Stimulated activated CD8-positive, alpha-beta memory T cell treated with anti-CD3 and anti-CD28 coated beads, Interleukin-4, amount 100 ng/mL, for 1 hour (primary cell): ENCODE results near the gene SORCS1.

Source experiments
- DNase-seq, 2 donors: peaks; one replicate each; pipeline ENCODE4 v3.0.0-alpha.2; 2020; ENCODE audit warnings: low read depth in 2 of 2, low spot score in 1 of 2

The SORCS1 gene

DNA sequence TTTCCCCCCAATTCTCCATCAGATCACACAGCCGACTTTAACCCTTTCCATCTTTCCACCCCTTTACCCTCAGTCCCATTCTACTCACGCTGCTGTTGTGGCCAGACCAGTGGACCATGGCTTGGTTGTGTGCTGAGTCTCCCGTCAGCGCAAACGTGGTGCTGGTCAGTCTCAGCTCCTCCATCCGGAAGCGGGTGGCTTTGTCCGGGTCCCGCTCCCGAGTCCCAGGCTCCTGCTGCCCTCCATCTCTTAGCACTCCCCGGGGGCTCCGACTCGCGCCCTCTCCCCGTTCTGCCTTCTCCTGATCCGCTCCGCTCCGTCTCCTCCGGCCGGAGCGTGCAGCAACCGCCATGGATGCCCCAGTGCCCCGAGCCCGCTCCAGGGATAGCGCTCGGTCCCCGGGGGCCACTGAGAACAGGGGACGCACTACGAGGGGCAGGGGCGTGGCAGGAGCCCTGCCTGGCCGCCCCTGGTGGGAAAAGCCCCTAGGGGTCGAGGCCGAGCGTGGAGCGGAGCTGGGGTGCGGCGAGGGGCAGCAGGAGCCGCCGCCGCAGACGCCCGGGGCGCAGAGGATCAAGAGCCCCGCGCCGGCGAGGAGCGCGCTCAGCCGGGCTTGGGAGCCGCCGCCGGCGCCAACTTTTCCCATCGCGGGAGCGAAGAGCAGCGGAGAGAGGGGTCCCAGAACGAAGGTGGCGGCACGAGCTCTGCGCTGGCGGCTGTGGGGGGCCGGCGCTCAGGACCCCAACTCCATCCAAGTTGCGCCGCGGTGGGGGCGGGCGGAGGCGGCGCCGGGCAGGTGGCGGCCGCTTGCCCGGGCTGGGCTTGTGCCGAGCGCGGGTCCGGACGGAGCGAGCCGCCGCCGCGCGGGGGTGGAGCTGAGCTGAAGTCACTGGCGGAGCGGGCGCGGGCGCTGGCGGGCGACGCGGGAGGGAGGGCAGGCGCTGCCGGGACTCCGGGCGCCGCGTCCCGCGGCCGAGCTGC lies at the start of gene SORCS1:
Gene SORCS1 (minus strand): TSS at position 826 of the 981 bp plus-strand sequence.
- no peak for DNase-seq

DNA sequence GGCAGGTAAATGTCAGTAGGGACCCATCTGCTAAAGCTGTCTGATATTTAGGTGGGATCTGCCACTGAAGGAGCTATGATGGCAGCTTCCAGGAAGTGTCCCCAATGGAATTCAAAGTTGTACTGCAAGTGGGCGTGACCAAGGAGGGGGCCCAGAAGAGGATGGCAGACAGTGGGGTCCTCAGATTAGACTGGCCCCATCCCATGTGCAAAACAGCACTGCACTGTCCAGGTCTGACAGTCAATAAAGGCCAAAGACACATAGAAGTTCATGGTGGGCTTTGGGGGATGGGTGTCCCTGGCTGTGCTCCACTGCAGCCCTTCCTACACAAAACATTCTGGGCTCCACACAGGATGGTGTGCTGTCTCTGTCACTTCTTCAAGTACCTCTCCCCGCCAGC lies 49.8 kb upstream of the SORCS1 start:
- no peak for DNase-seq

DNA sequence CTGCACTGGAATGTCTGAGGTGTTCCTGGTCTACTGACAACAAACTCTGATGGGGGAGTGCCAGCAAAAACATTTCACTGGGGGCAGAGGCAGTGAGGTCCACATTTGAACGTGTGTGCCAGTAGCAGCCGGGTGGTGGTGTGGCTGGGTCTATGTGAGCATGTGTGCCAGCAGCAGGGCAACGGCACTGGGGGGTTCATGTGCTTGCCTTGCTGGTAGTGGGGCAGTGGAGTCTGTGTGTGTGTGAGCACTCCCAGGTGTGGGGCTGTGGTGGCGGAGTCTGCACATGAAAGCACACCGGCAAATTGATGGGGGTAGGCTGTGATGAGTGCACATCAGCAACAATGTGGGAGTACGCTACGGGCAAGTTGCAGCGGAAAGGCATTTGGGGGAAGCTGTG lies 49.4 kb upstream of the SORCS1 start:
- no peak for DNase-seq

DNA sequence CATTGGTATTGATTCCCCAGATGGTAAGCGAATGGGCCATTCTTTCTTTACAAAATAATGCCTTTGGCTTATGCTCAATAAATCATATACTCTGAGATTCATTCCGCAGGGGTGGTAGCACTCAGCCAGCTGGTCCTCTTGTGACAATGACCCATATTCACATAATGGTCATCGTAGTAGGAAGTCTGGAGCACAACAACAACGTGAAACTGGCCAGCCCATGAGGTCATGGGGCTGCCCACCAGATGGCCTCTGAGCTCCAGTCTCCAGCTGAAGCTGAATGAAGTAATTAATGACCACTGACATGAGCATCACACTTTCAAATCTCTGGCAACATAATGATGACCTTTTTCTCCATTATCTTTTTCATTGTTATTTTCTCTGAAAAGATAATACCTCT lies 42.3 kb upstream of the SORCS1 start:
- no peak for DNase-seq

DNA sequence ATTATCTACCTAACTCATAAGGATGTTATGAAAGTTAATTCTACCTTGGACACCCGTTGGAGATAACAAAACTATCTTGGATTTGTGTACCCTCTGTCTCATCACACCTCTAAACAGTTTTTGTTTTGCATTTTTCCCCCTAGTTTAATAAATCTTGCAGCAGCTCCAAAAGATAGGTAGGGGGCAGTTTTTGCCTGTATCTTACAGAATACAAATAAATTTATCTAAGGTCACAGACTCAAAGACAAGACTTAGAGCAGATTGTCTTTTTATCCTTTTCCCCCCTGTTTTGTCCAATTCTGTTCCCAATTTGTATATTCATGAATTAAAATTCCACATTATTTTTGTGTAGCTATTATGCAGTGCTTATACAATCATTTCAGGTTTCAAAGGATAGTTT lies 5.0 kb upstream of the SORCS1 start:
- no peak for DNase-seq

DNA sequence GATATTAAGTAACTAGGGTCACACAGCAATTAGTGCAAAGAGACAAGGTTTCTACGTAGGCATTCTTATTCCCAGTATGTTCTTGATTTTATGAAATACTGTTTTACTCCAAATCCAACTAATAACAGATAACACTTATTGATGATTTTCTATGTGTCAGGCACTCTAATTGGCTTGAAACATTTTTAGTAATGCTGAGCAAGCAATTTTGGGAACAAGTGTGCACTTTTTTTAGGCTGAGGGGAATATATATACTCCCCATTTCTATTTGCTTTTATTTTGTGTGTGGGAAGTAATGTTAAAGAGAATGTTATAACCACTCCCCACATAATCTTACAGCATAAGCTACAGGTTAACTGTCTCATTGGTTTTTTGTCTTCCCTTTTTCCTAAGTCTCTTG lies 4.2 kb upstream of the SORCS1 start:
- DNase-seq: no peak

DNA sequence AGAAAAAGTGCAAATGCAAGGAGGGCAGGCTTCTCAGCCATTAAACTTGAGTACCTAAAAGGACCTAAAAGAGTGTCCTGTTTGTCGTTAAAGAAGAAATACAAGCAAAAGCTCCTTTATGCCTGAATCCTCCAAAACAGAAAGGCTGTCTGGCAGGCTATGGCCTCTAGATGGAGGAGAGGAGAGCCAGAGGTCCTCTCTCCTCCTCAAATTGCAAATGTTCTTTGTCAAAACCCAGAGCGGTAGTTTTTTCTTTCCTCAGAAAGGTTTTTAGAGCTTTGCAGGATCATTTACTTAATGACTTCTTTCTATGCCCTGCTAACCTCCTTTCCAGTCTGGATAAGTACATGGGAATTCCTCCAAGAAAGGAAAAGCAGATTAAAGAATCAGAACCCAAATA lies 1.9 kb upstream of the SORCS1 start:
- DNase-seq: no peak

DNA sequence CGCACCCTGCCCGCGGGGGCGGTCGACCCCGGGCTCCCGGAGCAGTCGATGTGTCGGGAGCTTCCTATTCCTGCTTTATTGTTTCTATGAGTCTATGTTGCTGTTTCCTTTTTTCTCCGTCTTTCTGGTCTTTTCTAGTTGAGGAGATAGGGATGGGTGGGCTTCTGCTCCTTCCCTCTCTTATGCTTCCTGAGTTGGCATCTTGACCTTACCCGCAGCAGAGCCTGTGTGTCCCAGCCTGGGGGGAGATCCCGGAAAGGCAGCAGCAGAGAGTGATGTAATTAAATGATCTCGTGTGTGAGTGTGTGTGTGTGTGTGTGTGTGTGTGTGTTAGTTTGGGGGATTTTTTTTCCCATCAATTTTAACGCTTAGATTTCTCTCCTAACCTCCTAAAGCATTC lies 486 bp upstream of the SORCS1 start:
- no peak for DNase-seq

DNA sequence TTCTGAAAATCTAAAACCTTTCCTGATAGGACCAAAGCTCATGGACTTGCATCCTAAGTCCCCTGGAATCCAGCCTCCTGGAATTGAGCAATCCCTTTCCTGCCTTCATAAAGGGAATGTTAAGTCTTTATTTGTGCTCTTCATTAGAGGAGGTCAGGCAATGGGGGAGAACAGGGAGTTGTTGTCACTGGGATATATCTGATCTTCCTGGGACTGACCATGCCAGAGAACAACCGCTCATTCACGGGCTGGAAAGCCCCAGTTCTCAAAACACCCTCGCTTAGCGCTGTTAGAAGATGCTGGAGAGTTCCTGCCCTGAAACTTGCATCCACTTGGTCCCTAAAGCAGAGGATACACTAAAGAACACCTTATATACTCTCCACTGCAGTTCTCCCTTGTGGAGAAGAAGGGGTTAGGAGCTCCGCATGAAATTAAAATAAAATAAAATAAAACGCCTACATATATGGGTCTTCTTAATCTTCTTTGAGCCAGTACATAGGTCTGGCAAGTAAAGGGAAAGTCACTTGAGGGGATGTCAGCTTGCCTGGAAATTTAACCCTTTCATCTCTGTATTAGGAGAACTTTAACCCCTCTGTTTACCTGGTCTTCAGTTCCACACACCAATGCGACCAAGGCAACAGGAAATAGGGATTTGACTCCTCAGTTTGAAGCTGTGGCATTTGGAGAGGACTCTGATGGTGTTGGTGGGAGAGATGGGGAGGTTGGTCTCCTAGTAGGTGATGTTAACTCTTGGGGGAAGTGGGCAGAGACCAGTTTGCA lies 1.2 kb downstream of the SORCS1 start:
- no peak for DNase-seq

DNA sequence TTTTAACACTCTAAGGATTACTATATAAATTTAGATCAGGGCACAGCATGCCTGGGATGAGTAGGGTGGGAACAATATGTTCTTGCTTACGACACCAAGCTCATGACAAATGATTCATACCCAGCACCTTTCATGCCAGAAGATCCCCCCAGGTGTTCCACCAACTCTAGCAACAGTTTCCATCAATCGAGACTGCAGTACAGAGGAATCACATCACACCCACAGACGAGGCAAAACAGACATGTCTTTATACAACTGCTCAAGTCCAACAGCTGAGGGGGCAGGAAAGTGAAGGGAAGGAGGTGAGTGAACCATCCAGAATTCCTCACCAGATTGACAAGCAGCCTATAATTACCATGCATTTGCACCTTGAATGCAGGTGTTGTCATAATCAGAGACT lies 3.6 kb downstream of the SORCS1 start:
- DNase-seq: no peak

DNA sequence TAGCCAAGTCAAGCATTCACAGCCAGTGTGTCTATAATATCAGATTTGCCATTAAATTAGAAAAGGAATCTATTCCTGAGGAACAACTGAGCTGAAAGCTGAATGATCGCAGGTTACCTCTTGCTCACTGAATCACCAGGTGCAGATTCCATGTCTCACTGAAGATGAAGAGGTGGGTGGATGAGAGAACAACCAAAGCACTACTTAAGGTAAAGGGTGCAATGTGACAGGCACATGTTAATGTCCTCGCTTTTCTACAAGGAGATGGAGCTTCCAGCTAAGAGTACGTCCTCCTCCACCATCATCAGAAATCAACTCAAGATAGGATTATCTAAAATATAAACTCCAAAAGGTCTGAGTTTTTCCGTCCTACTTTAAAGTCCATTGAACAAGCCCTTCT lies 4.6 kb downstream of the SORCS1 start:
- no peak for DNase-seq

DNA sequence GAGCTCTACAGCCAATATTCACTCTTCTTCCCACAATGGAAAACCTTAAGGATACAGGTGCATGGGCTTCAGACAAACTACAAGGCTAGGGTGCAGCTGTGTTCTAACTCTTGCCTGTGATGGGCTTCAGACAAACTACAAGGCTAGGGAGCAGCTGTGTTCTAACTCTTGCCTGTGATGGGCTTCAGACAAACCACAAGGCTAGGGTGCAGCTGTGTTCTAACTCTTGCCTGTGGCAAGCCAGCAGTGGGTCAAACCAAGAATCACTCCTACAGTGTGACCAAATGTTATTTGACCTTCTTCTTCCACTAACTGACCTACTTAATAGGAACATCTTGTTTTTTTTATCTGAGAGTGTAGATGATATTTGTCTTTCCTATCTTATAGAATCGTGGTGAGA lies 7.4 kb downstream of the SORCS1 start:
- DNase-seq: no peak

DNA sequence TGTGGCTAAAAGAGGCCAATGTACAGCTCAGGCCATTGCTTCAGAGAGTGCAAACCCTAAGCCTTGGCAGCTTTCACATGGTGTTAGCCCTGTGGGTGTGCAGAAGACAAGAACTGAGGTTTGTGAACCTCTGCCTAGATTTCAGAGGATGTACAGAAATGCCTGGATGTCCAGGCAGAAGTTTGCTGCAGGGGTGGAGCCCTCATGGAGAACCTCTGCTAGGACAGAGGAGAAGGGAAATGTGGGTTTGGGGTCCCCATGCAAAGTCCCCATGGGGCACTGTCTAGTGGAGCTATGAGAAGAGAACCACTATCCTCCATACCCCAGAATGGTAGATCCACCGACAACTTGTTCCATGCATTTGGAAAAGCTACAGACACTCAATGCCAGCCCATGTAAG lies 12.4 kb downstream of the SORCS1 start:
- no peak for DNase-seq

DNA sequence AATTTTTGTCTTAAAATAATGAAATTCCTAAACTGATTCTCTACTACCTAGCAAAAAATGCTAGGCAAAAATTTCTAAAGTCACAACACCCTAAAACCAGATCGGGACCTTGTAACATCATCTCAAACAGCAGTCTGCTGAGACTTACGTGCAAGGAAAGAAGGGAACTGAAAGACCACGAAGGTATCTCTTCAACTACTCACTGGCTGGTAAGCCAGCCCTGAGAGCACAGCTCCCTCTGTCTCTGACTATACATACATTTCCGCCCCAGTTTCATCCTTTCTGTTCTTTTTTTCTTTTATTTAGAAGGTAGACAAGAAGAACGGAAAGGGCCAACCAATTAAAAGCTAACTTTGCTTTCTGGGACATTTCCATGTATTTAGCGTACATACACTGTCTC lies 15.6 kb downstream of the SORCS1 start:
- DNase-seq: no peak

DNA sequence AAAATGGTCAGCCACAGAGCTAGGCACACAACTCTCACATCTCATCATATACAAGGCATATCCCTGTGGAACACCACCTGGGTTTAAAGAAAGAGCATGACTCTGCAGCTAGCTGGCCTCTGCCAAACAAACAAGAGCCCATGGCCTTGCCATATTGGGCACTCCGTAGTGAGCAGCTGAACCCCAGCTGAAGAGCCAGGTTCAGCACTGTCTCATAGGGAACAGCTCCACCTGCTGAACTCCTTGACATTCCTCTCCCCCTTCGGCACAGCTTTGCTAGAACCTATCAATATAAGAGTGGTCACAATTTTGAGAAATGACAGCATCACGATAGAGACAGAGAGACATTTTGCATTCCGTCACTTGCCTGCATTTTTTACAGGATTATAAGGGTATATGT lies 20.0 kb downstream of the SORCS1 start:
- DNase-seq: no peak

DNA sequence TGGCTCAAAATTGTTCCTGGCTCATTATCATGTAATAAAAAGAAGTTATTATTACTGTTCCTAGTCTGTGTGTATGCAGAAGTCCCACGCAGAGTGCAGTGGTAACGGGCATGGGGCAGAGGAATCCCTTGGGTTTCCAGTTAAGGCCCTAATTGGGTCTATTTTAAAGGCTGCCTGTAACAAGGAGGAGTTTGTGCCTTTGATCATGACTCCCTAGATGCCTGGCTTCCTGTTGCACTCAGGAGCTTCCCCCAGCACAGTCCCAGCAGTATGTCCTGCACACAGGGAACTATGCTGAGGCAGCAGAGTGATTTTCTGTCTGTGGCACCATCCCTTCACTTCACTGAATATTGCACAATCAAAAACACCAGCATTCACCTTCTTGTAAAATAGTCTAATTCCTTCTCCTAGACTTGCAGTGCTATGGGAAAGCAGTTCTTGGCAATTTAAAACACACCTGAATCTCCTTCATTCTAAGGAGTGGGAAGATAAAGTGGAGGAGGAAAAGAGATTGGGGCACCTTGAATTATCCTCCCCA lies 22.9 kb downstream of the SORCS1 start:
- no peak for DNase-seq

DNA sequence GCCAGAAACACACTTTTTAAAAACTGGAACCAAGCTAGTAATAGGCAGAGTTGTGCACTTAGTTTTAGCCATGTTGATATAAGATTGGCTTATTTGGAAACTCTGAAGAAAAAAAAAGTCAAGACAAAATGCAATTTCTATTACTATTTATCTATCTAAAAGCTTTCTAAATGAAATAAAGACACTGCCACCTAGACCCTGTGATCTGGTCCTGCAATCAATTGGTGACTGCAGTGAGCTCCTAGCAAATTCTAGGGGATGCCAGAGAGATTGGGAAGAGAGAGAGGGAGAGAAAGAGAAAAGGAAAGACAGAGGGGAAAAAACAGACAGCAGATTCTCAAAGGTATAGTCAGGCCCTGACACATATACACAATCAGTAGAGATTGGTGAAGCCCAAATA lies 25.3 kb downstream of the SORCS1 start:
- no peak for DNase-seq

DNA sequence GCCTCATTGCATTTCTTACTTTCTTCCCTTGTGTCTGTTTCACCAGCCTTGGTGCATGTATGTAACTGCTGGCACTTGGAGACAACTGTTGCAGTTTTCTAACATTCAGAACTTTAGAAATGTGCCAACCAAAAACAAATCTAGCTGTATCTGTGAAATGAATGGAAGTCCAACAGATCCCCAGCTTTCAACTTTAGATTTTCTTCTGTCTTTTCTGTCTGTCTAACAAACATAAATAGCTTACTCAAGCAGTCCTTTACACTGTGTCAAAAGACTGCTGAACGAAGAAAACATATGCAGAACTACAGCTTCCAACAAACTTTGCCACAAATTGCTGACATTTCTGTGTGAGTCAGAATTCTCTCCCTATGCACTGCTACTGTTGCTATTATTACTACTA lies 30.9 kb downstream of the SORCS1 start:
- DNase-seq: no peak

DNA sequence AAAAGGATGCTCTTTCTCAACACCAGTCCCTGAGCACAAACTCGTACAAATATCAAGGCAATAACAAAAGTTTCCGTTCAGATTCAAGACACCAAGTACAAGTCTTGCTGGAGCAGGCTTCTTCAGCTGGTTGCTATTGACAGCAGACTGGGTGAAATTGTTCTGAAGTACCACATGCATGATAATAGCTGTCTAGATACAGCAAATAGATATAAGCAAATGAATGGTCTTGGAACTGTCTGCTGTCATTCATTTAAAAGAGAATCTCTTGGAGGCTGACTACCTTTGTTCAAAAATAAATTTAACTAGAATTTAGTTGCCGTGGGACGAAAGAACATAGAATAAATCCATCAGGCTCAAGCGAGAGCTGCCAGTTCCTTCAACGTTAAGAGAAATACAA lies 35.5 kb downstream of the SORCS1 start:
- no peak for DNase-seq

DNA sequence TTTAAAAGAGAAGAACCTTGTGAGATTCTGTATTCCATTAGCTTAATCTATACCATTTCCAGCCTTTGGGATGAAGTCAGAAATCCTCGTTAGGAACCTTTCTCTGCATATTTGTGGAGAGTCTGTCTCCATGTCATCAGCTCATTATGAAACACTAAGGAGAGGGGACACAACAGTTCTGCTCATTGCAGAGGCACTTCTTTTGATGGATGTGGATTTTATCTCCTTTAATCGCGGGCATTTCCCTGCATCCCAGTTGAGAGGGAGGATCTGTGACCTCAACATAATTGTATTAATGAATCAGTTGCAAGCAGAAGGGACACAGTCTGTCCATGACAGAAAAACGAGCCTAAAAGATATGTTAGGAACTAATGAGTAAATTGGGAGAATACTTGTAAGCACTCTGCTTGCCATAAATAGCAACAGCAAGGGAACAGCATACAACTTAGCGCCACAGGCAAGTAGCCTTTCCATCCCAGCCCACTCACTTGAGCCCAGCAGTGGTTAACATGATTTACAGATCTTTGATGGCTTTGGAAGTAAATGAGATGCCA lies 37.9 kb downstream of the SORCS1 start:
- no peak for DNase-seq

DNA sequence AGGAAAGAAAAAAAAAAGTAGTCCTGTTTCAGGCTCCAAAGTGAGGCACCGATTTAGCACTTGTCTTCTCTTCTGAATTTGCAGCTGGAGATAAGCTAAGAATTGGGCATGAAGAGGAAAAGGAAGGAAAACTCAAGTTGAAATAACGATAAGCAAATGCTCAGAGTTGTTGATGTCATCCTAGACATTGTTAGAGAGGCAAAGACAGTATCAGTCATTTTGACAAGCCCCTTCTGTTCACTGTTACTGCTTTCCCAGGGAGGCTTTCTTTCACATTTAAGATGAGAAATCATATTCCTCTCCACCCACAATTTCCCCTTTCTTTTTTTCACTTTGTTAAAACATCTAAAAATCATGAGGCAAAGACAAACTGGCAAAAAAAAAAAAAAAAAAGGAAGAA lies 41.8 kb downstream of the SORCS1 start:
- DNase-seq: no peak

DNA sequence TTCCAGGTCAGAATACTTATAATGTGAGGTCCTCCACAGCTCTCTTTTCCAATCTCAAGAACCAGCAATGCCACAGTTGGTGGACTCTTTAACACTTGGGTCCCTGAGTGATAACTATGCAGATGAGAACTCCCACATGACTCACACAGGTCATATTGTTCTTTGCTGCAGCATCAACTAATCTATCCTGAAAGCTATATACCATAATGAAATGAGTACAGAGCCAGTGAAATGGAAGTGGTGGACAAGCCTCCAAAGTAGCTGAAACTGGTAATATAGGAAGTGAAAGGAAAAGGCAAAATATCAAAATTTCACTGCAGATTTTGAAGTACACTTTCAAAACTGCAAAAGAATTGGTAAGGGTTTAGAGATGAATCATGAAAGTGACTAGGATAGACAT lies 45.6 kb downstream of the SORCS1 start:
- DNase-seq: no peak
